ENCODE measurements around the gene GRM1.

Gene GRM1

DNA sequence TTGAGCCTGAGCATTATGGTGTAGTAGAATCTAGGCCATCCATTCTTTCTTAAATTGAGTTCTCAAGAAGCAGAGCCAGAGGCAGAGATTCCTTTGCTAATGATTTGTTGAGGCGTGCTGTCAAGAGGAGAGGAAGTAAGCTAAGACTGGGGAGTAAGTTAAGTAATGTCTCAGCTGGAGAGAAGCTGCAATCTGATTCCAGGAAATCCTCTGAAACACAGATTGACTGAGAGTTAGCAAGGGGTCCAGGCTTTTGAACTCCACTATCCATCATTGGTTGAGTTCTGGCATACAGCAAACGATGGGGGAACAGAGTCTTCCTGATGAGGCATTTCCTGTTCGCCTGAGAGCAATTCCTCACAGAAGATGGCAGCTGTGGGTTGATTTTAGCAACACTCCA lies 307.3 kb downstream of the GRM1 start:
- DNase-seq = peak; percentile 18 to 69 (median 53)

DNA sequence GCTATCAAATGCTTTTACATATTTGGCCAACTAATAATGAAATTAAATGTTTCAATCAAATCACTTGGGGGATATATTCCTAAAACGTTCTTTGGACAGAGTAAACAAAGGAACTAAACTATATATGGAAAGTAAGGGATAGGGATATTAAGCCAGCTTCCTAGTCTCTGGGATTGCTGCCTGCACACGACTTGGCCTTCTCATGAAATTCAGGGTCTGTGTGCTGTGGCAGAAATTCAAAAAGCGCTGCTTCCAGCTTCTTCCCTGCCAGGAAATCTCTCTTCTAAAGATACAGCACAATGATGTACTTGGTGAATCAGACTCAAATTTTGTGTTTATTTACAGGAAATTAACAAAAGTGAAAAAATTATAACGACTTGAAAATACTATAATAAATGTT lies 308.5 kb downstream of the GRM1 start:
- DNase-seq = no peak

DNA sequence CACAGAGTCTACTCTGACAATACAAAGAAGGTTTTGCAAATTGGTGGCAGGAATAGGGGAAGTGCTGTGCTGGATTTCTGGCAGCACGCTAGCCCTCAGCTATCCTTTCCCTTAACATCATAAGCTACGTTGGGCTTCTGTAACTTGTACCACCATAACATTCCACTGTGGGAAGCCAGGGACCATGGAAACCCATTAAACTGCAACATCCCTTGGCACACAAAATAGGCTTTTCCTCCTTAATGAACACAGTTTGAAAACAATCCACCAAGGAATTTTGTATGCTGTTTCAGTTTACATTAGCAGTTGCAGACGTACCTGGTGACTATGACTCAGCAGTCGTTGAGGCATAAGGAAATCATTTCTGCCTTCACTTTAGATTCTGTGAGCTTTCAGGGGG lies 310.9 kb downstream of the GRM1 start:
- peak; percentile 27 to 58 (median 54) for DNase-seq

DNA sequence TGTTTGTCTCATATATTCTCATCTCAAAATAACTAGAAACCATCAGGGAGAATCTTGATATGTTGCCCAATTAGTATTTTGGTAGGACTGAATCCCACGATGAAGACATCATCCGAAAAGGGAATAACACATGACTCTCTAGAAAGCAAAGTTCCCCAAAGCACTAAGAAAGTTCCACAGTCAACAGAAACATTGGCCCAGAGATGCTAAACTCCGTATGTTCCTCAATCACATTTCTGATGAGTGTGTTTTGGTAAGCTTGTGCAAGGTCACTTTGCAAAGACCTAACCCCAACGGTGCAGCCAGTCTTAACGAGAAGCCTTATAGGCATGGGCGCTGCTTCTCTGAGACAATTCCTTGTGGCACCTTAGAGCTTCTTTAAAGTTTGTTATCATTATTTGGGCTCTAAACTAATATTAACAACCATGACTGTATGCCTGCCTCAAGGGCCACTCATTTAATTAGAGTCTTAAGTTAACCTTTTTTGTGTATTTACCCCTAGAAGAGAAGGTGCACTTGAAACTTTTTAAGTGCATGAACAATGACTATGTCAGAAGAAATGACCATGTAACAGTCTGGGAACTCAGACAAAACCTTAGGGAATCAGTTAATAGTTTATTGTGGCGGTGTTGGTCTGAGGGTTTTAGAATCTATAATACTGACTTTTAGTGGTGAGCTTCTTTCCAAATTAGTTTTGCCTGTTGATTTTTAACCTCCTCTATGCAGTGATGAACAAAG lies 312.8 kb downstream of the GRM1 start:
- DNase-seq = peak; percentile 60 to 86 (median 73)

DNA sequence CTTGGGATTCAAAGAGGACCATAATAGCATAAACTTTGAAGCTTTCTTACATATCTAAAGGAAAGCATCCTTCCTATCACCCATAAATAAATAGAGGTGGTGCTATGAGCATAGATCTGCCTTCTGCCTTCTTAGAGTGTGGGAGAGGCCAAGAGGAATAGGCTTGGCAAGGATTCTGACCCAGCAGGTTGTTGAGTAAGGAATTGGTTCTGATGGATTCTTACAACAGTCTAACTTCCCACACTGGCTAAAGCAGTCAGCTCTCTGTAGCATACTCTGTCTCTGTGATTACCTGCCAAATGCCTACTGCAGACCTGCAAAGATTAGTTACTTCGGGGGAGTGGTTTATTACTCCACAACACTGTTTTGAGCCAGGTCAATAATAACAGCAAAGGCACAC lies 316.7 kb downstream of the GRM1 start:
- DNase-seq = no peak

DNA sequence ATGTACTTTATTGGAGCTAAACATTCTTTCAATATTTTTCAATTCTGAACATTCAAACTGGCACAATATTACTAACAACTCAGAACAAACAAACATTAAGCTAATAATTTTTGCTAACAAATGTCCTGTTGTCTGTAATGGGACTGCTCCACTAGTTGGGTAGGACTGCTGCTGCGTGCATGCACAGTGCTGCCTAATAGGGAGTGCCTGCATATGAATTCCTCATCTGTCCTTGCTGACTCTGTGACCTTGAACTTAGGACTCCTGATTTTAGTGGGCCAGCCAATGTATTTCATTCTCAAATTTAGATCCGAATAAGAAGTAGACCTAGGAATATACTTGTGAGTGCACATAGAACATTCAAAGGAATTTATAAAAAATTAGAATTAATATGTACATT lies 318.2 kb downstream of the GRM1 start:
- DNase-seq = no peak

DNA sequence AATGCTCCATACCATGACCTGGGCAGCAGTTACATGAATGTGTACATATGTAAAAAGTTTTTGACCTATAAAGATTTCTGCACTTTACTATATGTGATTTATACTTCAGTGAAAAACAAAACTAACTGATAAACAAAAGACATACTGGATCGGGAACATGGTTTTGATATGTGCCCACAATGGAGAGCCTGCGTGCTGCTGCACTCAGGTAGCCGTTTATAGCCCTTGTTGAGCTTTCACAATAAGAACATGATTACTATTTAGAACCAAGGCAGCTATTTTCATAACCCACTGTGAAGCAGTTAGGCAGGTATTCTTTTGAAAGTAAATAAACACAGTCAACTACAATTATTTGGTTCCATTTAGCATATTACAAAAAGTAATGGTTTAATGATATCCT lies 318.8 kb downstream of the GRM1 start:
- no peak for DNase-seq

DNA sequence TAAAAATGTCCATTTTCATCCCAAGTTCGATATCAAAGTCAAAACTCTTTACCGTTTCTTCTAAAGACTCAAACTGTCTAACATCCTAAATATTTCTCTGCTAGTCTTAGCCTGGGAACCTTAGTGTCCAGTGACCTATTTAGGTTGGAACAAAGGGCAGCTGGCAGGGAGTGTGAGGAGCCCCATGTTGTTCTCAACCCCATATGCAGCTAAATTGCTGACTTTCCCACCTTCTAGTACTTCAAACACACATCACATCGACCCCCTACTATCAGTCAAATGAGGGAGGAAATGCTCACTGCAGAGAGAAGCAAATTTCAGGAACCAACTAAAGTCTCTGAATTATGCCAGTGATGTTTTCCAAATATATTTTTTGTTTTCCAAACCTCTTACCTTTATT lies 322.2 kb downstream of the GRM1 start:
- DNase-seq = no peak

DNA sequence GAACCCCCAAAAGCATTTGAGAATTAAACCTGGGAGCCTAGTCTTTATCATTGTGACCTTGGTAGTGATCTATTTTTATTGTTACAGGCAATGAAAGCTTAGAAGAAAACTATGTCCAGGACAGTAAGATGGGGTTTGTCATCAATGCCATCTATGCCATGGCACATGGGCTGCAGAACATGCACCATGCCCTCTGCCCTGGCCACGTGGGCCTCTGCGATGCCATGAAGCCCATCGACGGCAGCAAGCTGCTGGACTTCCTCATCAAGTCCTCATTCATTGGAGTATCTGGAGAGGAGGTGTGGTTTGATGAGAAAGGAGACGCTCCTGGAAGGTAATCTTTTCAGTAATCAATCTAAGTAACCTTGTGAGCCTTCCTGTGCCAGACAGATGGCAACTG lies 323.3 kb downstream of the GRM1 start:
- DNase-seq = no peak

DNA sequence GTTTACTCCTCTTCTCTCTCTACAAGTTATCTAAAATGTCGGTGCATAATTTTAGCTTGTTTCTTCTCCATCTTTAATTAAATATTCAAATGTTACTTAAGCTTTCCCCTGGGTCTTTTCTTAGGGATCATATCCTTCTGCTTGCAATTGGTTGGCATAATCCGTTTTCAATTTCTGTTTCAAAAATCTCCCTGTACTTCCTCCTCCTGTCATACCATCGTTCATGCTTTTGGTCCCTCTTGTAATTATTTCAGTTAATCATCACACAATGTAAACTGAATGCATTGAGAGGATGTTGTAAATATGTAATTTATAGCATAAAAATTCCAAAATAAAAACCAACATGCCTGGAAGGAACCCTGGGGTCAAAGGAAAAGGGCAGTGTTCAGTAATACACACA lies 325.6 kb downstream of the GRM1 start:
- DNase-seq = peak in 1 of 4 experiments; percentile 35

DNA sequence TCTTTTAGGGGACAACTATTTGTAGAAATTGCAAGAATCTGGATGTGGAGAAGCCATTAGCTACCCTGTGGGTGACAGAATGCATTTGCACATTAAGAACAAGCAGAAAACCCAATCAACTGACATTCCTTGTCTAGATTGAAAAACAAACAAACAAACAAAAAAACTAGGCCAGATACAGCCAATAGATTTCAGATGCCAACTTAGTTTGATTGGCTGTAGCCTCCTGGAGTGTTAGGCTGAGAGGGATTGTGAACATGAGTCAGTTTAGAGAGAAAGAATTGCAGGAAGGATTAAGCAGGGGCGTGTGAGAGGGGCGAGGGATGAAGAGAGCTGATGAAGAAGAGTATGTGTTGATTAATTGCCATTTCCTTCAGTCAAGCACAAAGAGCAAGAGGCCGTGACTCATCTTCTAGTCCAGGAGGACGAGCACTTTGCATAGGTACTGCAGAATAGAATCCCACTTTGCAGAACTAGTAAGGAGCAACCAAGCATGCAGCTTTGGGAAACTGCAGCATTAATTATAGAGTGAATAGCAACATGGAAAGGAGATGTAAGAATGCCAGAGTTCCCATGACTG lies 326.7 kb downstream of the GRM1 start:
- DNase-seq = no peak

DNA sequence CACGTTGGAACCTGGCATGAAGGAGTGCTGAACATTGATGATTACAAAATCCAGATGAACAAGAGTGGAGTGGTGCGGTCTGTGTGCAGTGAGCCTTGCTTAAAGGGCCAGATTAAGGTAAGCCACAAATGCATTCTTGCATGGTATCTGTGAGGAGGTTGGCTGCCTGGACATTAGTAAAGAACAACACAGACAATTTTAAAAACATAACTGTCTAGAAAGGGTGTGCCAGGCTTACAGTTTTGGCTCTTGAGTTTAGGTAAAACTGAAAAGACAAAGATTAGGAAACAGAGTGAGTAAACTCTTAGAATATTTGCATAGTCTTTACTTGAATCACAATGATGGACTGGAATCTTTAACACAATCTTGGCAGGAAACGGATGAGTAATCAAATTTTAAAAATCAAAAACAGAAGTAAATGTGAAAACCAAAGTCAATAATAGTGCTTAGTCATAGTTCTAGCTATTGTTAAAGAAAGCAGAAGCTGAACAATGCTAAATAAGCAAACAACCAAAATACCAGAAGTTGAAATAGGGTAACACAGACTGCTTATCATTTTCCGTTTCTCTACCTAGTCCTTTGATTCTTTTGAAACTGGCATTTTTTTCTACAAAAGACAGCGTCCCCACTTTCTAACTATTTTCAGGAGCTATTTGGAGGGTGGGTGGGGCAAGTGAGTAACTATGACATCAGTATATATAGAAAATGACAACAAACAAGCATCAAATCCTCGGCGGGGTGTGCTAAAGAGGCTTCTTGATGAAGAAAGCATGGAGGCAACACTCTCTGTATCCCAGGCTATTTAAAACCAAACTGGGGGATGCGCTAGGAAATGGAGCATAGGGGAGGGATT lies 328.9 kb downstream of the GRM1 start:
- DNase-seq = peak; percentile 29 to 89 (median 65)

DNA sequence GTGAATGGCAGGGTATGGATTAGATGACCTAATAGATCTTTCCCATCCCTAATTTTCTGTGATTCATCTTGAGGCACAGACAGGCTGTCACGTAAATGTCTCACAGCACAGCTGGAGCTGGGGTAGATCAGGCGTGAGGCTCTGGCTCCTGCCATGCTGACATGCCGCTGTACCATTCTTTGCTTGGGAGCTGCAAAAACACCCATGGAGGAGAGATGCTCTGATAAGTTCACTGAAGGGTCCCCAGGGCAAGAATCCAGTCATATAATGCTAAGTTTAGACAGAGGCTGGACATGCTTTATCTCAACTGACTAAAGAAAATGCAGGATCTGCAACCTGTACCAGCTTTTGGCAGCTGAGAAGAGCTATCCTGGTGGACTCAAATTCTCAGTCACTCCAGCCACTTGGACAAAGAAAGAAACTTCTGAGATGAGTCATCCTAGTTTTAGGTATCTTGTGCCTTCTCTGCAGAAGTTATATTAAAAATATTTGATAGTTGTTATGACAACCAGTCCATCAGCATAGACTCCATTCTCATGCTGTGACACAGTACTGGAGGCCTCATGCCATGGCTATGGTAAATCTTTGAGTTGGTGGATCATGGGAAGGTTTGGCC lies 329.7 kb downstream of the GRM1 start:
- peak in 1 of 4 experiments; percentile 48 for DNase-seq

DNA sequence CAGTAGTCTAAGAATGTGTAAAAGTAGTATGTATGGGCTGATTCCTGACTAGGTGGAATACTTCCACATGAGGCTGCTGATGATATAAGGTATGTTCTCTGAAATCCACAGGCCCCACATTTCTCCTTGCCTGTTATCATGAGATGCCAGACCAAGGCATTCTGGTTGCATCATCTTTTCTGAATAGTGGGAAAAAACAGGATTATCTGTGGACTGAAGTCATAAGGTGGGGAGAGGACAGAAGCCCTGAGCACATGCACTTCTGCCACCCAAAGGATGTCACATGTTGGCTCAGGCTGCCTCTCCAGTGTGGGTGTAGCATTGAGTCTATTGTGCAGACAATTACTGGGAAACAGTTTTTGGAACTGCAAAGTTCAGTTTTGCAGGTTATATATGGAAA lies 330.3 kb downstream of the GRM1 start:
- DNase-seq = peak; percentile 39 to 65 (median 56)

DNA sequence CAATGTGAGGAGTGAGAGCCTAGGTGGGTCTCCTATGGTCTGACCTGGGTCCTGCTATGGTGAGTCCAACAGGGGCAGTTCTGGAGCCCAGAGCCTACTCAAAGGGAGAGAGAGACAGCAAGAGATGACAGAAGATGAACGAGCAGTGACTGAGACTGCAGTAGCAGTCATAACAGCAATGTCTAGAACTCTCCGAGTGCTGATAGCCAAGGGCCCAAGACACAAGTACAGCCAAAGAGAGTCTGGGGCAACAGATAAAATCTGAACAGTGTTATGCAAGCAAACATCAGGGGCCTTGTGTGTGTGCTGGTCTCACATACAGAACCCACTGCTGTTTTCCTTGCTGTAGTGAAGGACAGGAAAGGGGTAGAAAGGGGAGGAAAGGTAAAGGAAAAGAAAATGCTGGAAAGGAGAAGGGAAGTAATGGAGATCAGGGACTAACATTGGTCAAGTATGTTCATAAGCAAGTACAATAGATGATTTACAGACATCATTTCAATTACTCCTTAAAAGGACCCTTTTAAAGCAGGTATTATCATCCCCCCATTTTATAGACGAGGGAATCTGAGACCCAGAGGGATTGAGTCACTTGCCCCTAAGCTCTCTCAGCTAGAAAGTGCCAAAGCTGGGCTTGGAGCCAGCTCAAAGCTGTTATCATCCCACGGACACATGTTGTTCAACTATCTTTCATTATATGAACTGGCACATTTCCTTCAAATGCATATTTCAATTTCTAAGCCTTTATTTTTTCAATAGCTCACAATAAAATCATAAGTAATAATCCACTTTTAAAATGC lies 332.5 kb downstream of the GRM1 start:
- DNase-seq = no peak

DNA sequence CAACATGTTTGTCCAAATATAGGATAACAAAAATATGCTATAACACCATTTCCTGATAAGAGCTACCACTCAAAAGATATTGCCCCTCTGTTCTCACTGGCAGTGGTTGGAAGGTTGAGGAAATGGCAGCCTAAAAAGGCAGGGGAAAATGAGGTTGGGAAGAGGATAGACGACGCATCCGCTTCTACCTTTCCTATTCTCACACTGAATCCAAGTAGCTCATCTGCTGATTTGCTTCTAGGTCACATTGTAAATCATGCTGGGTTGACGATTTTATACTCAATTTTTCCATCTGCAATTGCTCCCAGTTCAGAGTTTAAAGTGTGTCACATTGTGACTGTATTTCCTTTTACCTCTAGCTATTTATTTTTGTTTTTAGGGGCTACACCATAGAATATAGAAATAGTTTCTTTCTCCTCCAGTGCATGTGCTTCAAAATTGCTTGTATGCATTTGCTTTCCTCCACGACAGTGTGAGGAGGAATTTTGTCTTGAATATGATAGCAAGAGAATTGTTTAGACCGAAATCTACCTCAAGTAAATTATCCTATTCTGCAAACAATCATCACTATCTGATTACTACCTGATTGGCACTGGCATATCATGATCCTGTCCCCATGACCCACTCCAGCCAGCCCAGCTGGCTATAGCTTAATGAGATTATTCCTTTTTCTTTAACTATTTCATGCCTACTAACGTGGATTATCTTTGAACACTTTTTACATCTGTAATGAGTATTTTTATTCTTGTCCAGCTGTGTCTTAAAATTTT lies 335.2 kb downstream of the GRM1 start:
- DNase-seq = no peak

DNA sequence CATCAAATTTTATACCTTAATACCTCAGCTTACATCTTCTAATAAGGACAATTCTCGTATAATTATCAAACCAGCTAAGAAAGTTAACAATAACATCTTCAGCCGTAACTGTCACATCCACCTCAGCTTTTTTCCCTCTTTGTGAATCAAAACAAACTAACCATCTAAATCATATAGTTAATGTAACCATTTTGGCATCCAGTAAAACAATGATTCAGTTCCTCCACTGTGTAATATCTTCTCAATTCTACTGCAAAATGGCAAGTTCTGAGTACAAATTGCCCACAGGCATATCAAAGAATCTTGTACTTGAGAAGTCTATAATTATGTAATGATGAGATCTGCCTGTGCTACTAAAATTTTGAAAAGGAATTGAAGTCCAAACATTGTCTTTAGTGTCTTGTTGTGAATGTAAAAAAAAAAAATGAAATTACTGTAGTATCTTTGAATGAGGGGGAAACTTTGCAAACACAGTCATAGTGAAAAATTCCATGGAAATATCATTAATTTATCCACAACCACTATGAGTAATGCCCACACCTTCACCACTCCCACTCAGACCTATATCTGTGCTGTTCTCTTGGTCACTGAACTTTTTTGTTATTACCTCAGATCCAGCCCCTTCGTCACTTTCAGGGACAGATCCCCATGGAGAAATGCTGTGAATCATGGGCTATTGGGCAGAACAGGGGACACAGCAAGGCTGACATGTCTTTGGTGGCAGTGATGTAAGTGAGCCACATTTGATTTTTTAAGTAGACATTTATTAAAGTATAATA lies 336.1 kb downstream of the GRM1 start:
- no peak for DNase-seq

DNA sequence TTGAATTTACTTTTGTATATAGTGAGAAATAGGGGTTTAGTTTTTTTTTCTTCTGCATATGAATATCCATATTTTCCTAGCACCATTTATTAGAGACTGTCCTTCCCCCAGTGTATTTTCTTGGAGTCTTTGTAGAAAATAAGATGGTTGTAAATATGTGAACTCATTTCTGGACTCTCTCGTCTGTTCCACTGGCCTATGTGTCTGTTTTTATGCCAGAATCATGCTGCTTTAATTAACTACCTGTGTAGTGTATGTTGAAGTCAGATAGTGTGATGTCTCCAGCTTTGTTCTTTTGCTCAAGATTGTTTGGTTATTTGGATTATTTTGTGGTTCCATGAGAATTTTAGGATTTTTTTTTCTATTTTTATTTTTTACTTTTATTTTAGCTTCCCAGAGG lies 338.2 kb downstream of the GRM1 start:
- no peak for DNase-seq

DNA sequence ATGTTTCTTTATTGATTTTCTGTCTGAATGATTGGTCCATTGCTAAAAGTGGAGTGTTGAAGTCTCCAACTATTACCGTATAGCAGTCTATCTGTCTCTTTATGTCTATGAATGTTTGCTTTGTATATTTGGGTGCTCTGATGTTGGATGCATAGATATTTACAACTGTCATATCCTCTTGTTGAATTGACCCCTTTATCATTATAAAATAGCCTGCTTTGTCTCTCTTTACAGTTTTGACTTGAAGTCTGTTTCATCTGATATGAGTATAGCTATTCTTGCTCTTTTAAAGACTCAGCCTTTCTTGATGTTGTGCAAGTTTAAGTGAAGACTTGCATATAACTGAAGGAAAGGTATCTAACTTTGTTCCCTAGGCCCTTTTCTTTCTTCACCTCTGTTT lies 341.0 kb downstream of the GRM1 start:
- DNase-seq = no peak

DNA sequence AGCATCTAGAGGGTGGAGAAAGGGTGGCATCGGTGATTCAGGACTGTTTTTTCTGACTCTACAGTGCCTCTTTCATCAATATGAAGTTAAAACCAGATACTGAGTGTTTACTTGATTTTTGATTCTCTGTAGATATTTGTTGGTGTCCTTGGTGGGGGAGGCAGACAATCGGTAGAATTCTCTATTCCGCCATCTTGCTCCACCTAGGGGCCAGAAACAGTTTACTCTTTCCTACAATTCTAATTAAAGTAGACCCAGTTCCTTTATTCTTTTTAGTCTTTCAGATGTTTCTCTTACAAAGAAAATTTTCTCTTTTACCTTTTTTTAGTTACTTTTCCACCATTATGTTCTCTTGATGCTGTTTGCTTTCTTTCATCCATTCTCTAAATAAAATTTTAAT lies 352.6 kb downstream of the GRM1 start:
- peak in 2 of 4 experiments; percentile 7 to 18 for DNase-seq

Measured in suppressor macrophage (primary cell).